Activated effector memory CD4-positive, alpha-beta T cell treated with anti-CD3 and anti-CD28 coated beads, Interleukin-2, amount 50 U/mL, for 16 hours (primary cell): ENCODE measurements around the gene PPIL6.

Source experiments
- DNase-seq: peaks from one replicate; pipeline ENCODE4 v3.0.0-alpha.2; 2020

PPIL6 gene

GRCh38 chr6:109449064-109449794, 8.8 kb upstream of the PPIL6 start:
- DNase-seq: no peak

- no peak for DNase-seq
Measured at GRCh38 chr6:109448615-109449014, 8.2 kb upstream of the PPIL6 start.

- no peak for DNase-seq
Measured at GRCh38 chr6:109447878-109448555, 7.6 kb upstream of the PPIL6 start.

- no peak for DNase-seq
Measured at GRCh38 chr6:109447087-109447486, 6.7 kb upstream of the PPIL6 start.

- no peak for DNase-seq
Measured at GRCh38 chr6:109446541-109446940, 6.1 kb upstream of the PPIL6 start.

DNA sequence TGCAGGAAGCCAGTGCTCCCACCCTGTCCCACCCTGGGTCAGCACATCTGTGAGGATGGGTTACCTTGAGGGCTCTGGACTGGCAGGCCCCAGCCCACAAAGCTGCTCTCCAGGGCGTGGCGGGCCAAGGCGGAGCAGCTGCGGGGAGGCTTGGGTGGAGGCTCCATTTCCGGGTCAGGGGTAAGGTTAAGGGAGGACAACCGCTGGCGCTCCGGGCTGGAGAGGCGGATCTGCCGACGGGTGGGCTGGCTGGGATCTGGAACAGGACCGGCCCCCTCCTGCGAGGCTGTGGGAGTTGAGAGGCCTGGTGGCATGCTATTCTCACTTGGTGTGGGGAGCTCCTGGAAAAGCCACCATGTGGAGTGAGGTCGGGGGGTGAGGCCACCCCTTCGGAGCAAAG, 5.6 kb upstream of the PPIL6 start:
- no peak for DNase-seq

- DNase-seq: no peak
Measured at GRCh38 chr6:109445382-109445781, 5.0 kb upstream of the PPIL6 start.

DNA sequence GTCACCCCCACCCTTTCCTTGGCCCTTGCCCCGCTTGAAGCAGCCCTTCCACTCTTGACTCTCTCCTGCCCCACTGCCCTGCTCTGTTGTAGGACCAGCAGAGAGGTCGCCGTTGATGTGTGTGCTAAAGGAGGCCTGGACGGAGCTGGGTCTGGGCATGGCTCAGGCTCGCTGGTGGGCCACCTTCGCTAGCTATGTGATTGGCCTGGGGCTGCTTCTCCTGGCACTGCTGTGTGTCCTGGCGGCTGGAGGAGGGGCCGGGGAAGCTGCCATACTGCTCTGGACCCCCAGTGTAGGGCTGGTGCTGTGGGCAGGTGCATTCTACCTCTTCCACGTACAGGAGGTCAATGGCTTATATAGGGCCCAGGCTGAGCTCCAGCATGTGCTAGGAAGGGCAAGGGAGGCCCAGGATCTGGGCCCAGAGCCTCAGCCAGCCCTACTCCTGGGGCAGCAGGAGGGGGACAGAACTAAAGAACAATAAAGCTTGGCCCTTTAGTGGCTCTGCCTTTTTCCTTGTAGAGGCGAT, 3.1 kb upstream of the PPIL6 start:
- DNase-seq: no peak

DNA sequence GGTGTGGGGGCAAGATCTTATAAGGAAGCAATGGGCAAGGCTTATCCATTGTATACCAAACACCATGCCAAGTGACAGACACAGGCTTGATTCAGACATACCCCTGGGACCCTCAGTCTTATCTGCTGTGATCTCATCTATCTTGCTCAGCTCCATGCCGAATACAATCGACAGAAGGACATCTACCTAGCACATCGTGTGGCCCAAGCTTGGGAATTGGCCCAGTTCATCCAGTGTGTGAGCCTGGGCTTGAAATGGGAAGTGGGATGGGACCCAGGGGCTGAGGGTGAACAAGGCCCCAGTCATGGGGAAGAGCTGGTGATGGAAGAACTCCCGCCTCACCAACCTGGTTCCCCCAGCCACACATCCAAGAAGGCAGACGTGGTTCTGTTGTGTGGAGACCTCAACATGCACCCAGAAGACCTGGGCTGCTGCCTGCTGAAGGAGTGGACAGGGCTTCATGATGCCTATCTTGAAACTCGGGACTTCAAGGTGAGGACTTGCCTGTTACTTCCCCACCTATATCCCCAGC, 2.0 kb upstream of the PPIL6 start:
- DNase-seq: no peak

- peak; percentile 82 for DNase-seq
Measured at GRCh38 chr6:109441069-109441816, 815 bp upstream of the PPIL6 start.

DNA sequence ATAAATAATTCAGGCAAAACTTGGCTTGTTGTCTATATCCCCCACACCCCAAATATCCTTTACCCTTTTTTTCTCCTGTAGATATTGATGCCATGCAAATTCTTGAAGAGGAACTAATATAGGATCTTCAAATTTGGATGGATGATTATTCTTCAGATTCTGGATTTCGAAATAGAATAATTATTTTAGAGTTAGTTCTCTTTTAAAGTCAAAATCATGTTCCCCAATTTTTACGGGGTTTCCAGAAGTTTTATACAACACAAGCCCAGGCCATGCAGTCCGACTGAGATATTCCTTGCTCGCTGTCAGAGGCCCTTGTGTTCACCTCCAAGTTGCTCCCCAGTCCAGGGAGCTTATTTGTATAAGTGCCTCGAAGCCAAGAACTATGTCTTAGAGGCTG, 4.4 kb downstream of the PPIL6 start:
- no peak for DNase-seq

DNA sequence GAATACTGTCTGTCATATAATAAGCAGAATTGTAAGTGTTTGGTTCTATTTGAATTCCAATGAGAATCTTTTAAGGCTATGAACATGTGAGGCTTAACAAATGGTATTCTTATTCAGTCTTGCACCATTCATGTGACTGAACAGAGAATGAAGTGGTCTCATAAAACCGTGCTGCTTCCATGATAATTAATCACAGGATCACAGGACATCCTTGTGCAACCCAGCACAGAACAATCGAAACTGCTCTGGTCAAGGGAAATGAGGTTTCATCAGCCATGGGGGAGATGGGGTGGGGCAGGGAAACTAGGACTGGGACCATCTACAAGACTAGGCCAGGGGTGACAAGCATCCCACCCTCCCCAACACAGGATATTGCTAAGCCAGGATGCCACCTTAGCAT, 6.0 kb downstream of the PPIL6 start:
- DNase-seq: no peak

DNA sequence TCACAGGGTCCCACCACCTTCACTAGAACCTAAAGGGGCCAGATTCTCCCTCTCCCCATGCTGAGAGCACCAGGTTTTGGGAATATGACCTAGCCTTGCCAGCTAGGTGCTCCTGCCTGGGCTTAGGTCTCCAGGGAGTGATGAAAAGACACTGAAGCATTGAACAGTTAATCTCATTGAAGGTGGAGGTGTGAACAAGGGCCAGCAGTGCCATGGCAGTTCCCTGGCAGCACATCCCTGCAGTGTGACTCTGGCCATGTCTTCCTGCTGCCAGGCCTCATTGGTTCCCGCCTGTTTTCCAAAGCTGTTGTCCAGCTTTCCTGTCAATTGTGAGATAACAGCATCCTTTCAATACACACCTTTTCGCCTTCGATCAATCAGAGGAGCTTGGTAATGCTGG, 10.9 kb downstream of the PPIL6 start:
- DNase-seq: no peak

DNA sequence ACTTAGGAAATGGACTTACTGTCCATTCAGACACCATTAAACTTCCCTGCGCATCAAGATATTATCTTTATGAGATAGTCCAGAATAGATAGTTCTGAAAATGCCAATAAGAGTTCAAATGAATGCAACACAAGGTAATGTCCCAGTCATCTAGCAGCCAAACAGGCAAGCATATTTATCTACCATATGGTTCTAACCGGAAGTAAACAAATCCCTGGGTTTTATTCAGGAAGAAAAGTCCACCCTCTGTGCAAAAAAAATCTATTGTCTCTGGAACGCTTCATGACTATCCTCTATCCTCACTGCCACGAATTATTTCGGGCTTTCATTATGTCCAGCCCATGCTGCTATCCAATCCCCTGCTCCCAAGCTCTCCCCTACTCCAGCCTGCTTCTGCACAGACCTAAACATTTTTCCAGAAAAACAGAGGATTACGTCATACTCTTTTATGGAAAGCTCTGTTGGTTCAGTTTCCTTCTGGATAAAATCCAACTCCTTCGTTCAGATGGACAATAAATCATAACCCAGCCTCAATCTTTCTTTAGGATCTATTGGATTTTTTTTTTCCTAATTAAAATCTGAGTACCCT, 11.4 kb downstream of the PPIL6 start:
- DNase-seq: no peak

GRCh38 chr6:109424946-109425345, 15.5 kb downstream of the PPIL6 start:
- DNase-seq: no peak

- DNase-seq: no peak
Measured at GRCh38 chr6:109421184-109421583, 19.2 kb downstream of the PPIL6 start.

DNA sequence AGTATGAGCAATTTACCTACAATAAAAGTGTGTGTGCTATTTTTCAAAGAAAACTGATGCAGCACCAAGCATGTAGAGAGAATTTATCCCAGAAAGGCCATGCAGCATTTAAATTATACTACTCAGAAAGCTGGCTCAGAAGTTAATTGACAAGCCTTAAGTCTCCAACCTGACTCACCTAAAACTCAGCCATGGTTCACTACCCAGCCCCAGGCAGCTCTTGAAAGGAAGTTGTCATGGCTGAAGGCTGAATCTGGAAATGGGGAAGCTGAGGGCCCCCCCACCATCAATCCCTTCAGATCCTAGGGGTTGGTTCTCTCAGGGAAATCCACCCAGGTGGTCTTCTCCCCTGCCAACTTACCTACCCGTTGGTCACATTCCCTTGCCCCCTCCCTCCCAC, 19.7 kb downstream of the PPIL6 start:
- DNase-seq: no peak

- DNase-seq: no peak
Measured at GRCh38 chr6:109417646-109418045, 22.8 kb downstream of the PPIL6 start.

- DNase-seq: no peak
Measured at GRCh38 chr6:109411034-109411433, 29.4 kb downstream of the PPIL6 start.

DNA sequence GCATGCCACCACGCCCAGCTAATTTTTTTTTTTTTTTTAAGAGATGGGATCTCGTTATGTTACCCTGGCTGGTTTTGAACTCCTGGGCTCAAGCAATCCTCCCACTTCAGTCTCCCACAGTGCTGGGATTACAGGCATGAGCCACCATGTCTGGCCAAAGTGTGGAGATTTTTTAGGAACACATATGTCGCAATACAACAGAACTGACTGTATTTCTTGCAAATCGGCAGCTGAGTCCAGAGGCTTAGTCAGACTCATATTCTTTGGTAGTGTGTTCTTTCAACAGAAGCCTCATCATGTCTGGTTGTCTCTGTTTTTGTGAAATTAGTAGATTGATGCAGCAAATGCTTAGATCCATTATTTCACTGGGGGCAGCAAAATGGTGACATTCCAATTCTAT, 34.2 kb downstream of the PPIL6 start:
- DNase-seq: no peak

DNA sequence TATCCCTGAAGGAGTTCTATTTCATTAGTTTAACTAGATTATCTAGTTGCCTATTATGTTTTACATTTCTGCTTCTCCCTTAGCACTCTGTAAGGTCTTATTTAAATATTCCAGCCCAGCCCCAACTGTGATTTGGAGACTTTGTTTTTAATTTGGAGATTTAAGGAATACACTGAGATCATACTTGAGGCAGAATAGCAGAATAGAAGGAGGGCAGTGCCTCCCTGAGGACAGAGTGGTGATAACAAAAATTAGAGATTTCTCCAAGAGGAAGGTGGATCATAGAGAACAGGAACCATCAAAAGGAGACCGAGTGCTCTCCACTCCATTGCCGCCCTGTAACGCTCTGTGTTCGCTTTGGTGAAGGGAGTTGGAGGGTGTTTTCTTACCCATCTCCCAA, 43.4 kb downstream of the PPIL6 start:
- no peak for DNase-seq

DNA sequence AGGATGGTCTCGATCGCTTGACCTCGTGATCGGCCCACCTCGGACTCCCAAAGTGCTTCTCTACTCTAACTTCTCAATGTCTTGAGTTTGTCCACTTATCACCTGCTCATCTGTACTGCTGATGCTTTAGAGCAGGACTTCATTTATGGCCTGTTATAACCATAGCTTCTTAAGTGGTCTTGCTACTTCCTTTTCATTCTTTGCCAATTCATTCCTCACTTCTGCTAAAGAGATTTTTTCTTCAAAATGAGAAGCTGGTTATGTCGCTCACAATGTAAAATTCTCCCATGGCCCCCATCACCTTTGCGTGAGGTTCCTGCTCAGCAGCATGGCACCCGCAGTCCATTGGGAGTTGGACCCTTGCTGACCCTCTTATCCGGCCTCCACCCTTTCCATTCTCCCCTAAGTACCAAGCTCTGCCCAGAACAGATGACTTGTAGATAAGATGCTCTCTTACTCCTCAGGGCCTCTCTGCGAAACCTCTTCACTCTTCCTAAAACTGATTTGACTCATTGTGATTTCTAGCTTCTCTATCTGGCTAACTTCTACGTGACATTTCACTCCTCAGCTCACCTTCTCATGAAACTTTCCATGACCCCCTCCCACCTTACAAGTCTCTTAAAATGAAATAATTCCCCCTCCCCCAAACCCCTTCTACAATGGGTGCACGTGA, 44.2 kb downstream of the PPIL6 start:
- no peak for DNase-seq

- DNase-seq: no peak
Measured at GRCh38 chr6:109393886-109394281, 46.5 kb downstream of the PPIL6 start.
